Spinal cord (tissue), 10 donors: ENCODE results near the gene AP3S2. TPM values are rescaled to one million over a fixed set of nuclear protein-coding genes. Genes with fewer than 3 reads are reported as not detected.
A peak's percentile ranks its signal among the peaks of the same experiment; 100 is the strongest.

Experiments
- DNase-seq, 6 donors: peaks; one replicate each; pipeline versions ENCODE4 v3.0.0 to v3.0.0-alpha.2; 2013 to 2015; ENCODE audit warnings: low spot score in 6 of 6, low read depth in 4 of 6
- H3K27ac ChIP-seq: one replicate; pipeline ENCODE4 v1.5.1; 2013; ENCODE audit warnings: low read depth, low read length, control low read depth
- H3K27me3 ChIP-seq: one replicate; pipeline ENCODE4 v1.6.1; 2013; ENCODE audit warnings: low read length; ENCODE audit not compliant: control insufficient read depth, insufficient read depth
- H3K36me3 ChIP-seq: one replicate; pipeline ENCODE4 v1.6.1; 2013; ENCODE audit warnings: low read length; ENCODE audit not compliant: control insufficient read depth, insufficient read depth
- H3K4me1 ChIP-seq: one replicate; pipeline ENCODE4 v1.6.1; 2013; ENCODE audit warnings: low read length; ENCODE audit not compliant: control insufficient read depth, insufficient read depth
- H3K4me3 ChIP-seq: one replicate; pipeline ENCODE4 v1.5.1; 2013; ENCODE audit warnings: low read depth, low read length, control low read depth
- H3K9me3 ChIP-seq: one replicate; pipeline ENCODE4 v1.6.1; 2013; ENCODE audit warnings: low read length; ENCODE audit not compliant: control insufficient read depth, insufficient read depth
- WGBS: methylation state at CpG from one replicate; pipeline ENCODE4 v1.1.5; 2013; ENCODE audit warnings: missing lambda C conversion rate; ENCODE audit not compliant: insufficient coverage; 5-methylcytosine and 5-hydroxymethylcytosine counted together
- polyA plus RNA-seq, 2 donors: library from polyadenylated mRNA; unstranded; fragments of 120-200 nt; gene quantifications; one replicate each; pipeline ENCODE4 v1.2.1, GENCODE V29; 2013; ENCODE audit not compliant: insufficient read length in 2 of 2
- total RNA-seq, 2 donors: library from RNA; depleted of rRNA in 1 of 2; stranded (reverse); fragments of 120-200 nt in 1 of 2; fragments of >200 nt in 1 of 2; gene quantifications; one replicate each; pipeline versions ENCODE4 v1.2.3 to v1.2.4, GENCODE V29; 2013 to 2014
- donor health status: healthy.

The AP3S2 gene
- total and polyA plus RNA-seq, 4 donors: 43.6 to 66.0 (median 48.8) TPM

GRCh38 chr15:89822611-89822950 is 71.2 kb downstream of the AP3S2 start:
- no peaks in the 10 kb centered on the region for H3K9me3 ChIP-seq
- 81% methylated on average over 5 of the region's 5 CpGs for WGBS
- no peaks in the 10 kb centered on the region for H3K36me3 ChIP-seq
- H3K4me3 ChIP-seq: no peak overlapping the region
- H3K4me1 ChIP-seq: no peaks in the 10 kb centered on the region
- peak in 1 of 6 donors; percentile 7 for DNase-seq
- no peak overlapping the region for H3K27ac ChIP-seq
- H3K27me3 ChIP-seq: peaks cover 2% of the 10 kb centered on the region

DNA sequence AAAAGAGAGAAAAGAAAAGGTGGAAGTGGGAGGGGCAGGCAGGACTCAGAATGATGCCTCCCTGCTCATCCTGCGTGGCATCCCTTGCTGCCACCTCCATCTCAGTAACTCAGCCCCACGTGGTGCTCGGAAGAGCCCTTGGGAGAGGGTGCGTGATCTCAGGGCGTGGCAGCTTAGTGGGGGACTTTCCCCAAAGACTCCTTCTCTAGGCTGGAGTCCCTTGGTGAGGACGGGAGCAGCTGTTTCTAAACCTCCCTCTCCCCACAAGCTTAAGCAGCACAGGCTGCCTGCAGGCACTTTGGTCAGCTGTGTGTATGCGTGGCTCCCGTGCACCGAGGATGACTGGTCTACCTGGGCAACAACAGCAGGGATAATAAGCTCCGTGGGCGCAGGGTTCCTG is 71.8 kb downstream of the AP3S2 start:
- 85% methylated on average over 5 of the region's 11 CpGs for WGBS
- H3K4me3 ChIP-seq: no peak overlapping the region
- no peaks in the 10 kb centered on the region for H3K4me1 ChIP-seq
- H3K27ac ChIP-seq: no peak overlapping the region
- no peaks in the 10 kb centered on the region for H3K36me3 ChIP-seq
- H3K27me3 ChIP-seq: peaks cover 3% of the 10 kb centered on the region
- no peaks in the 10 kb centered on the region for H3K9me3 ChIP-seq
- no peak for DNase-seq

DNA sequence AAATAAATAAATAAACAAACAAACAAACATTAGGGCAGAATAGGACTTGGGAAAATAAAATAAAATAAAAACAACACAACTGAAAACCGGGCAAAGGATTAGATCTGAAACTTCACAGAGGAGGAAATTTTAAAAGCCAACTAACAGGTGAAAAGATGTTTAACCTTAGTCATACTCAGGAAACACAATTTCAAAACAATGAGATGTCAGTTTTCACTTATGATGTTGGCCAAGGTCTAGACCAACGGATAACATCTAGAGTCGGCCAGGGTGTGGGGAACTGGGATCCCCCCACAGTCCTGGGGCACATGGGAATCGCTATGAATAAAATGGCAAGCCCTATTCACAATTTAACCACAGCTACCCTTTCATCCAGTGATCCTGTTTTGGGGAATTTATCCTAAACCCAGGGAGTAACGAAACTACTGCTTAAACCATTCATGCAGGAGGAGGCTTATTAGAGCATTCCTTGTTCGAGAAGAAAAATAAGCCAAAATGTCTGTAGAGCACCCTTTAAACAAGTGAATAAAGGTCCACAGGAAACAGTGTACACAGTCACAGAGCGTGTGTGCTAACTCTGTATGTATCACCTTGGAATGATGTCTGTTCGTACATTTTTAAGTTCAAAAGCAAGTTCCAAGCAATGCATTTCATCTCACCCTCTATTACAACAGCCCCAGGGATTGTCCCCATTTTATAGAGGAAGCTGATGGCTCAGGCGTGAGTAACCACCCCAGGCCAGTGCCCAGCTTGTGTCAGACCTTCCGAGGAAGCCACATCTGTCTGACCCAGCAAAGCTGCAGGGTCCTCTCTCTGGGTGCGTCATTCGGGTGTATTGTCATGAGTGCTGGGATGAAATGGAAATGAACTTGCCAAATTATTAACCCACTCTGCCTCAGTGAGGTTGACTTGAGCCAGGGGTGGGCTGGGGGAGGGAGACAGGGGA is 72.9 kb downstream of the AP3S2 start:
- no peaks in the 10 kb centered on the region for H3K36me3 ChIP-seq
- H3K4me1 ChIP-seq: no peaks in the 10 kb centered on the region
- H3K9me3 ChIP-seq: no peaks in the 10 kb centered on the region
- DNase-seq: no peak
- H3K27ac ChIP-seq: no peak overlapping the region
- H3K4me3 ChIP-seq: no peak overlapping the region
- WGBS: 87% methylated on average over 4 of the region's 12 CpGs
- H3K27me3 ChIP-seq: peaks cover 13% of the 10 kb centered on the region

- no CpG with 5 or more reads among the region's 10 CpGs for WGBS
- H3K27me3 ChIP-seq: peaks cover 39% of the 10 kb centered on the region
Measured at GRCh38 chr15:89818287-89818686, 75.5 kb downstream of the AP3S2 start.

DNA sequence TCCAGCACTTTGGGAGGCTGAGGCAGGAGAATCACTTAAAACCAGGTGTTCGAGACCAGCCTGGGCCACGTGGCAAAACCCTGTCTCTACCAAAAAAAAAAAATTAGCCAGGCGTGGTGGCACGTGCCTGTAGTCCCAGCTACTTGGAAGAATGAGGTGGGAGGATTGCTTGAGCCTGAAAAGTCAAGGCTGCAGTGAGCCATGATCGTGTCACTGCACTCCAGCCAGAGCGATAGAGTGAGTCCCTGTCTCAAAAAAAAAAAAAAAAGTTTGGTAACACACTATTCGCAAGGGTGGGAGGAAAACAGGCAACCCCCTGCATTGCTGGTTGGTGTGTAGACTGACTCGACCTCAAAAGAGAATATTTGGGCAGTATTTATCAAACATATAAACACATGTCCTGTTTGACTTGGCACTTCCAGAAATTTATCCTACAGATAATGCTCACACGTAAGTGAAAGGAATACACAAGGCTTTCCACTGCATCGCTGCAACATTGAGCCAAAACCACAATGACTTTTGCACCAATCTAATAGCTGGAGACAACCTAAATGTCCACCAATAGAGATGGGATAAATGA is 76.0 kb downstream of the AP3S2 start:
- Histone ChIP-seq H3K27me3 (peaks cover 44% of the 10 kb centered on the region), H3K4me1 (peaks cover 13% of the 10 kb centered on the region), H3K36me3 (no peaks in the 10 kb centered on the region), H3K27ac (no peak overlapping the region), H3K4me3 (no peak overlapping the region), H3K9me3 (peaks cover 4% of the 10 kb centered on the region)
- 64% methylated on average over 3 of the region's 10 CpGs for WGBS
- no peak for DNase-seq

More at GRCh38 chr15:89818287-89818686, 75.5 kb downstream of the AP3S2 start:
- Histone ChIP-seq H3K4me1 (peaks cover 13% of the 10 kb centered on the region), H3K36me3 (no peaks in the 10 kb centered on the region), H3K9me3 (peaks cover 4% of the 10 kb centered on the region), H3K4me3 (no peak overlapping the region), H3K27ac (no peak overlapping the region)
- DNase-seq: peak in 1 of 6 donors; percentile 6

GRCh38 chr15:89815769-89816168 is 78.0 kb downstream of the AP3S2 start:
- H3K4me3 ChIP-seq: no peak overlapping the region
- H3K36me3 ChIP-seq: no peaks in the 10 kb centered on the region
- H3K9me3 ChIP-seq: peaks cover 4% of the 10 kb centered on the region
- no peak for DNase-seq
- no peak overlapping the region for H3K27ac ChIP-seq
- H3K27me3 ChIP-seq: peaks cover 48% of the 10 kb centered on the region
- H3K4me1 ChIP-seq: peaks cover 13% of the 10 kb centered on the region
- no CpG with 5 or more reads among the region's 3 CpGs for WGBS

- H3K27me3 ChIP-seq: peaks cover 48% of the 10 kb centered on the region
- no peak for DNase-seq
- peaks cover 15% of the 10 kb centered on the region for H3K4me1 ChIP-seq
- peak overlapping the region; percentile 22 for H3K4me3 ChIP-seq
- H3K27ac ChIP-seq: no peak overlapping the region
- 9% methylated on average over 53 of the region's 56 CpGs for WGBS
- no peaks in the 10 kb centered on the region for H3K36me3 ChIP-seq
- peaks cover 4% of the 10 kb centered on the region for H3K9me3 ChIP-seq
Measured at GRCh38 chr15:89814112-89814742, 79.6 kb downstream of the AP3S2 start.

DNA sequence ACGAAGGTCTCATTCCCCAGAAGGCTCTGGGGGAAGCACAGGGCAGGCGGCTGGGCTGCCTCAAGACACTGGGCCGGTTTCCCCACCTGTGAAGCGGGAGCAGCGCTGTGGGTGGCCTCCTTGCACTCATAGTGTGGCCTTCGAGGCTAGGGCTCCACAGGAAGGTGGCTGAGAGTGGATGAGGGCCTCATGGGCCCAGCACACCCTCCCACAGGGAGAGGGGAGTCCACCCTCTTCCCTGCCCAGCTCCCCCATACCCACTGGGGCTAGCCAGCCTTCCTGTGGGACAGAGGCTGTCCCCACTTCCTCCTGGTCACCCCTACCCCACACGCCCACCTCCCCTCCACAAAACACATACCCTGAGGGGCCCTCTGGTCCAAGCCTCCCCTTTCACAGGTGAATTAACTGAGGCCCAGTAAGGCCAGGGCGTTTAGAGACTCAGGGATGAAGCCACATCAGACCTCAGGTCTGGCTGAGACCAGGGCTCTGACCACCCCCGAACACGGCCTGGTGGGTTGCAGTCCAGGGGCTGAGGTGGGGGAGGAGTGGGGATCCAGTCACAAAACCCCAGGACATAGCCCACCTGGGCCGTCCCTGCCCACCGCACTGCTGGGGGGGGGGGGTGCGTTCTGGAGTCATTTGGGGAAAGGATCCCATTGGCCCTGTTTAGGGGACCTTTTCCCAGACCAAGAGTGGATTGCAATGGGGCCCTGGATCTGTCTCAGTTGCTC is 80.2 kb downstream of the AP3S2 start:
- 67% methylated on average over 9 of the region's 13 CpGs for WGBS
- Histone ChIP-seq H3K4me1 (peaks cover 22% of the 10 kb centered on the region), H3K9me3 (peaks cover 4% of the 10 kb centered on the region), H3K27ac (no peak overlapping the region), H3K4me3 (peak overlapping the region; percentile 22), H3K36me3 (no peaks in the 10 kb centered on the region), H3K27me3 (peaks cover 48% of the 10 kb centered on the region)
- DNase-seq: no peak

DNA sequence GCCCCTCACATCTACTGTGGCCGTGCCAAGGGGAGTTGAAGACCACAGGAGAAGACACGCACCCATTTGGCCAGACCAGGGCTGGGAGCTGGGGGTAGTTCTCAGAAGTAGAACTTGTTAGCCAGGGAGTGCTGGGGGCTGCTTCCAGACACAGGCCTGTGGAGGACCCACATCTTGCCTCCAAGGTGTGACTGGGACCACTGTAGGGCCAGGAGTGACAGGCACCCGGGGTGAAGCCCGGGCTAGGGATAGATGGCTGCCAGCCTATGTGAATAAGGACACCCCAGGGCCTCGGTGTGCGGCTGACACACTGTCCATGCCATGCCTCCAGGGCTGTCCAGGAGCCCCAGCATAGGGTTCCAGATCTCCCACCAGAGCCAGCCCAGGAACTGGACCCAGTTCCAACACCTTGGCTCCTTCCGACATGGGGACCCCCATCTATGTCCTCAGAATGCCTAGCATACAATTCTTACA is 80.9 kb downstream of the AP3S2 start:
- Histone ChIP-seq H3K4me1 (peaks cover 23% of the 10 kb centered on the region), H3K4me3 (no peak overlapping the region), H3K27me3 (peaks cover 48% of the 10 kb centered on the region), H3K36me3 (no peaks in the 10 kb centered on the region), H3K27ac (no peak overlapping the region), H3K9me3 (peaks cover 4% of the 10 kb centered on the region)
- 91% methylated on average over 6 of the region's 7 CpGs for WGBS
- DNase-seq: no peak
